OCI-LY3 (cell line): Measurements from ENCODE around the gene LONP1.

Source experiments
- H2AFZ ChIP-seq: fragments of 200-600, 300-600 bp; shearing (Covaris generic); 2 replicates; pipeline ENCODE4 v1.6.0; 2014; ENCODE audit warnings: antibody characterized with exemption, low read depth, low read length
- H3K27ac ChIP-seq: fragments of 200-600, 300-600 bp; sonication (generic); 2 replicates; pipeline ENCODE4 v1.5.1; 2014; ENCODE audit warnings: mild to moderate bottlenecking, low read length, moderate library complexity, mixed read lengths
- H3K27me3 ChIP-seq: fragments of 200-600, 300-600 bp; sonication (generic); 2 replicates; pipeline ENCODE4 v1.6.1; 2014; ENCODE audit warnings: low read depth, low read length, mixed read lengths
- H3K36me3 ChIP-seq: fragments of 200-600, 300-600 bp; sonication (generic); replicated peaks from 2 replicates; pipeline ENCODE3; 2014; ENCODE audit warnings: low read depth, low read length, mixed read lengths
- H3K4me1 ChIP-seq: fragments of 300-600, 200-600 bp; sonication (generic); 2 replicates; pipeline ENCODE4 v1.6.1; 2014; ENCODE audit warnings: low read length, mixed read lengths
- H3K4me2 ChIP-seq: fragments of 200-600, 300-600 bp; sonication (generic); 2 replicates; pipeline ENCODE4 v1.6.1; 2014; ENCODE audit warnings: low read length, mixed read lengths
- H3K4me3 ChIP-seq: fragments of 300-600, 200-600 bp; sonication (generic); 2 replicates; pipeline ENCODE4 v1.5.1; 2014; ENCODE audit warnings: antibody characterized with exemption, mild to moderate bottlenecking, low read length, moderate library complexity
- H3K79me2 ChIP-seq: fragments of 300-600, 200-600 bp; shearing (Covaris generic); 2 replicates; pipeline ENCODE4 v1.6.1; 2014; ENCODE audit warnings: mild to moderate bottlenecking, low read length, mixed read lengths
- H3K9ac ChIP-seq: fragments of 300-600, 200-600 bp; shearing (Covaris generic); 2 replicates; pipeline ENCODE4 v1.6.0; 2014; ENCODE audit warnings: mild to moderate bottlenecking, low read length, moderate library complexity
- H3K9me3 ChIP-seq: fragments of 200-600, 300-600 bp; shearing (Covaris generic); 2 replicates; pipeline ENCODE4 v1.6.1; 2014; ENCODE audit warnings: low read length, mixed read lengths; ENCODE audit not compliant: insufficient read depth
- H4K20me1 ChIP-seq: fragments of 200-600, 300-600 bp; sonication (generic); 2 replicates; pipeline ENCODE4 v1.6.1; 2016; ENCODE audit warnings: low read length, mixed read lengths; ENCODE audit not compliant: insufficient read depth
- EZH2phosphoT487 ChIP-seq: fragments of 200-600 bp; shearing (Covaris generic); IDR thresholded peaks from 2 replicates; pipeline ENCODE4 v1.6.1; 2018; ENCODE audit warnings: antibody characterized with exemption, mixed run types, low read depth
- TF ChIP-seq, protein P1 (sequence below): fragments of 200-600, 300-600 bp; sonication (generic); IDR thresholded peaks from 2 replicates; pipeline ENCODE4 v1.5.1; 2014; ENCODE audit warnings: antibody characterized with exemption, low read length, low read depth

The LONP1 gene

DNA sequence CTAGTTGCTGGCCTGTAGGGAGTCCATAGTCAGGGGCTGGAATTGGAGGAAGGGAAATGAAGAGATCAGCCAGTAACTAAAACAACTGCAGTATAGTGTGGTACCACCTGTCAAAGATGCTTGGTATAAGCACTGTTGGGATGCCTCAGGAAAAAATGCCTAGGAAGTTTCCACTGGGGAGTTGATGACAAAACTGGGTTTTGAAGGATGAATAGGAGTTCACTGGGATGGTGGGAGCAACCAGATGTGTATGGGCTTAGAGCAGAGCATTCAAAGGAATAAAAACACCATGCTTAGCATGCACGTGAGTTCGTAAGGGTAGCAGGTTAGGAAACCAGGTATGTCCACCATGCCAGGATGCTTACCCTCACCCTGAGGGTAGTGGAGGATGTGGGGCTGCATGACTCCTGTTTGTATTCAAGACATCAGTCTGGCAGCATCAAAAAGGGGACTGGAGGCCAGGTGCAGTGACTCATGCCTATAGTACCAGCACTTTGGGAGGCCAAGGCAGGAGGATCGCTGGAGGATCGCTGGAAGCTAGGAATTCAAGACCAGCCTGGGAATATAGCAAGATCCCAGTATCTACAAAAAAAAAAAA, 7.6 kb upstream of the LONP1 start:
- H3K9ac ChIP-seq = no peak overlapping the region
- H3K9me3 ChIP-seq = no peaks in the 10 kb centered on the region
- H4K20me1 ChIP-seq = no peaks in the 10 kb centered on the region
- no peak overlapping the region for H3K27ac ChIP-seq
- no peak overlapping the region for H3K4me3 ChIP-seq
- no peak overlapping the region for H3K4me2 ChIP-seq
- no peaks in the 10 kb centered on the region for H3K79me2 ChIP-seq
- no peaks in the 10 kb centered on the region for H3K4me1 ChIP-seq
- TF ChIP-seq, protein P1, sequence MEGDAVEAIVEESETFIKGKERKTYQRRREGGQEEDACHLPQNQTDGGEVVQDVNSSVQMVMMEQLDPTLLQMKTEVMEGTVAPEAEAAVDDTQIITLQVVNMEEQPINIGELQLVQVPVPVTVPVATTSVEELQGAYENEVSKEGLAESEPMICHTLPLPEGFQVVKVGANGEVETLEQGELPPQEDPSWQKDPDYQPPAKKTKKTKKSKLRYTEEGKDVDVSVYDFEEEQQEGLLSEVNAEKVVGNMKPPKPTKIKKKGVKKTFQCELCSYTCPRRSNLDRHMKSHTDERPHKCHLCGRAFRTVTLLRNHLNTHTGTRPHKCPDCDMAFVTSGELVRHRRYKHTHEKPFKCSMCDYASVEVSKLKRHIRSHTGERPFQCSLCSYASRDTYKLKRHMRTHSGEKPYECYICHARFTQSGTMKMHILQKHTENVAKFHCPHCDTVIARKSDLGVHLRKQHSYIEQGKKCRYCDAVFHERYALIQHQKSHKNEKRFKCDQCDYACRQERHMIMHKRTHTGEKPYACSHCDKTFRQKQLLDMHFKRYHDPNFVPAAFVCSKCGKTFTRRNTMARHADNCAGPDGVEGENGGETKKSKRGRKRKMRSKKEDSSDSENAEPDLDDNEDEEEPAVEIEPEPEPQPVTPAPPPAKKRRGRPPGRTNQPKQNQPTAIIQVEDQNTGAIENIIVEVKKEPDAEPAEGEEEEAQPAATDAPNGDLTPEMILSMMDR = no peak
- TF ChIP-seq EZH2phosphoT487 = no peak
- H3K27me3 ChIP-seq = no peaks in the 10 kb centered on the region
- no peak overlapping the region for H2AFZ ChIP-seq
- H3K36me3 ChIP-seq = no peaks in the 10 kb centered on the region

DNA sequence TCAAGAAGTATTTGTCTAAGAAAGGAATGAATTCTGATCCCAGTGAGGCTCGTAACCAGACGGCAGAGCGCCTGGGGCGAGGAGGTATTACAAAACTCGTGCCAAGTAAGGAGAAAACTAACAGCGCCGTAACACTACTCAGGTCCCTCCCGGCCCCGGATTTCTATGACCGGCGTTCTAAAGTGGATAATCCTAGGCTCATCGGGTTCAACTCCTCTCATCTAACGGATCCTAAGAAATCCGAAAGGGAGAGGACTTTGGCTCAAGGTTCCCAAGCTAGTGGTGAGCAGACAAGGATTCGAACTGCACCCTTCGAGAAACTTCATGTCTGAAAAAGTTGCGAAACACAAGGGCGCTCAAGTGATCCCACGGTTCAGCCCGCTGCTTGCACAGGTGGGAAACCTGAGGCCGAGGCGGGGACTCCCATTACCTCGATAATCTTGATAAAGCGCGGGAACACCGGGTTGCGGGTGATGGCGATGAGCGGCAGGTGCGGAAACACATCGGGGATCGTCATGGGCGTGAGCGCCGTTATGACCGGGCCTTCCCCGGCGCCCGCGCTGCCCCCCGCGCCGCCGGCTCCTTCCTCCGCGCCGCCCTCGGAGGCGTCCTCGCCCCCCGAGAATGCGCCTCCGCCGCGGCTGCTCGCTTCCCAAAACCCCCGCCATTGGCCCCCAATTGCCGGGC, 529 bp downstream of the LONP1 start:
- peaks cover 54% of the 10 kb centered on the region for H3K79me2 ChIP-seq
- H3K4me2 ChIP-seq = peak overlapping the region; percentile 78
- peaks cover 31% of the 10 kb centered on the region for H3K36me3 ChIP-seq
- peak overlapping the region; percentile 92 for H3K9ac ChIP-seq
- TF ChIP-seq, protein P1 = no peak
- no peak for TF ChIP-seq EZH2phosphoT487
- peak overlapping the region; percentile 9; the same call in 1 of the 2 replicates for H2AFZ ChIP-seq
- H3K27me3 ChIP-seq = no peaks in the 10 kb centered on the region
- H3K4me1 ChIP-seq = peaks cover 12% of the 10 kb centered on the region
- H4K20me1 ChIP-seq = peaks cover 34% of the 10 kb centered on the region
- H3K27ac ChIP-seq = peak overlapping the region; percentile 93
- peak overlapping the region; percentile 93 for H3K4me3 ChIP-seq
- H3K9me3 ChIP-seq = no peaks in the 10 kb centered on the region

DNA sequence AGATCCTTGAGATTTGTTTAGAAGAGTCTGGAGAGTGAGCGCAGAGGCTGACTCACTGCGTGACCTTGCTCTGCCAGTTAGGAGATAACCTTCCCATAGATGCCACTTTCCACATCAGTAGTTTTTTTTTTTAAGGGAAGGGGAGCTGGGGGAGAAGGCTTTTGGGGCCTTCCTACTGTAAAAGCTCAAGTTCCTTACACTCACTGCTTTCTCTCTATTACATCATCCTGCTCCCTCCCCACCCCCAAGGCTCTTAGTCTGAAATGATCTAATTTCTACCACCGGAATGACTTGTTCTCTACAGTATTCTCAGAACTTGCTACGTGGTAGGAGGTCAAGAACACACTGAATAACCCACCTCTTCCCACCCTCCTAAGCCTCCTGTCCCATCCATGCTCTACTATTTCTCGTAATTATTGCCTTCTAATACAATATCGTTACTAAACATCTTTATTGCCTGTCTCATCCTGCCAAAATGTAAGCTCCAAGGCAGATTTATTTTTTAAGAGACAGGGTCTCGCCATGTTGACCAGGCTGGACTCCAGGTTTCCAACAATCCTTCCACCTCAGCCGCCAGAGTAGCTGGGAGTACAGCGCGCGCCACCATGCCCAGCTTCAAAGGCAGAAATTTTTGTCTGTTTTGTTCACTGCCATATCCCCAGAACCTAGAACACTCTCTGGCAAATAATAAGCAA, 1.2 kb downstream of the LONP1 start:
- Histone ChIP-seq H3K27ac (peak overlapping the region; percentile 93), H3K79me2 (peaks cover 61% of the 10 kb centered on the region), H3K9me3 (no peaks in the 10 kb centered on the region), H3K4me3 (peak overlapping the region; percentile 93), H4K20me1 (peaks cover 39% of the 10 kb centered on the region), H3K27me3 (no peaks in the 10 kb centered on the region), H2AFZ (no peak overlapping the region), H3K9ac (peak overlapping the region; percentile 92), H3K4me2 (peak overlapping the region; percentile 78), H3K4me1 (peaks cover 12% of the 10 kb centered on the region), H3K36me3 (peaks cover 35% of the 10 kb centered on the region)
- no peak for TF ChIP-seq EZH2phosphoT487
- TF ChIP-seq, protein P1 = no peak

DNA sequence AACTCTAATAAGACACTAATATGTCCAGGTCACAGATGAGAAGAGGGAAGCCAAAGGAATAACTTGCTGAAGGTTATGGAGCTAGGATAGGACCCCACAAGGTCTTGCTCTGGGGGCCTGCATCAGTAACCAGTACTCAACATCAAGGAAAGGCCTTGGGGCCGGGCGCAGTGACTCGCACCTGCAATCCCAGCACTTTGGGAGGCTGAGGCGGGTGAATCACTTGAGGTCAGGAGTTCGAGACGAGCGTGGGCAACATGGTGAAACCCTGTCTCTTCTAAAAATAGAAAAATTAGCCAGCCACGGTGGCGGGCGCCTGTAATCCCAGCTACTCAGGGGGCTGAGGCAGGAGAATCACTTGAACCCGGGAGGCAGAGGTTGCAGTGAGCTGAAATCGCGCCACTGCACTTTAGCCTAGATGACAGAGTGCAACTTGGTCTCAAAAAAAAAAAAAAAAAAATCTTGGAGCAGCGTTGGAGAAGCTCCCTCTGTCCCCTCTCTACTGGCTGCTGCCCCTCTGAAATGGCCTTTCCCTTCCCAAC, 1.8 kb downstream of the LONP1 start:
- Histone ChIP-seq H3K27ac (peak overlapping the region; percentile 93), H2AFZ (no peak overlapping the region), H3K9me3 (no peaks in the 10 kb centered on the region), H3K4me2 (peak overlapping the region; percentile 78), H3K36me3 (peaks cover 42% of the 10 kb centered on the region), H3K4me1 (peaks cover 12% of the 10 kb centered on the region), H3K4me3 (peak overlapping the region; percentile 93), H3K79me2 (peaks cover 67% of the 10 kb centered on the region), H4K20me1 (peaks cover 44% of the 10 kb centered on the region), H3K9ac (peak overlapping the region; percentile 92), H3K27me3 (no peaks in the 10 kb centered on the region)
- TF ChIP-seq, protein P1 = no peak
- TF ChIP-seq EZH2phosphoT487 = no peak
